Fibroblast of skin of left quadriceps (primary cell): ENCODE results near the gene SPNS2.

Experiments
- DNase-seq, 2 experiments: peaks; one replicate each; pipeline ENCODE4 v3.0.0-alpha.2; 2013; ENCODE audit warnings: low read depth in 2 of 2

SPNS2 gene

GRCh38 chr17:4536742-4537411, 38.2 kb downstream of the SPNS2 start:
- DNase-seq, result no peak

- no peak for DNase-seq
Observed at GRCh38 chr17:4537451-4538235, 39.0 kb downstream of the SPNS2 start.

- no peak for DNase-seq
Observed at GRCh38 chr17:4538236-4539002, 39.7 kb downstream of the SPNS2 start.

- no peak for DNase-seq
Observed at GRCh38 chr17:4539025-4539424, 40.3 kb downstream of the SPNS2 start.

- DNase-seq, result no peak
Observed at GRCh38 chr17:4539576-4540223, 41.0 kb downstream of the SPNS2 start.

GRCh38 chr17:4540224-4540651, 41.6 kb downstream of the SPNS2 start:
- no peak for DNase-seq

- no peak for DNase-seq
Observed at GRCh38 chr17:4540687-4541327, 42.1 kb downstream of the SPNS2 start.

GRCh38 chr17:4541328-4542002, 42.8 kb downstream of the SPNS2 start:
- DNase-seq, result no peak

GRCh38 chr17:4542003-4542725, 43.5 kb downstream of the SPNS2 start:
- no peak for DNase-seq

- DNase-seq, result no peak
Observed at GRCh38 chr17:4542726-4543191, 44.1 kb downstream of the SPNS2 start.

- no peak for DNase-seq
Observed at GRCh38 chr17:4543557-4544026, 44.9 kb downstream of the SPNS2 start.

GRCh38 chr17:4544135-4544950, 45.7 kb downstream of the SPNS2 start:
- no peak for DNase-seq

GRCh38 chr17:4544951-4545216, 46.2 kb downstream of the SPNS2 start:
- no peak for DNase-seq

GRCh38 chr17:4545217-4545951, 46.7 kb downstream of the SPNS2 start:
- no peak for DNase-seq

- no peak for DNase-seq
Observed at GRCh38 chr17:4547118-4547906, 48.6 kb downstream of the SPNS2 start.

GRCh38 chr17:4548061-4548461, 49.4 kb downstream of the SPNS2 start:
- DNase-seq, result no peak

- no peak for DNase-seq
Observed at GRCh38 chr17:4548721-4549531, 50.2 kb downstream of the SPNS2 start.
